Esophagus muscularis mucosa (tissue), 3 donors: ENCODE results near the gene DCAF6.

Source experiments
- POLR2A ChIP-seq: fragments of 450-650 bp; IDR thresholded peaks from one replicate; pipeline ENCODE4 v1.6.1; 2017; ENCODE audit warnings: antibody characterized with exemption, moderate library complexity, mild to moderate bottlenecking, low read depth
- TF ChIP-seq, protein P1 (sequence below), 3 experiments: fragments of 200-600 bp in 2 of 3; fragments of 450-650 bp in 1 of 3; sonication (generic) in 2 of 3; IDR thresholded peaks; one replicate each; pipeline ENCODE4 v1.5.1; 2017 to 2019; ENCODE audit warnings: antibody characterized with exemption in 3 of 3, mild to moderate bottlenecking in 2 of 3, moderate library complexity in 1 of 3

DNA sequence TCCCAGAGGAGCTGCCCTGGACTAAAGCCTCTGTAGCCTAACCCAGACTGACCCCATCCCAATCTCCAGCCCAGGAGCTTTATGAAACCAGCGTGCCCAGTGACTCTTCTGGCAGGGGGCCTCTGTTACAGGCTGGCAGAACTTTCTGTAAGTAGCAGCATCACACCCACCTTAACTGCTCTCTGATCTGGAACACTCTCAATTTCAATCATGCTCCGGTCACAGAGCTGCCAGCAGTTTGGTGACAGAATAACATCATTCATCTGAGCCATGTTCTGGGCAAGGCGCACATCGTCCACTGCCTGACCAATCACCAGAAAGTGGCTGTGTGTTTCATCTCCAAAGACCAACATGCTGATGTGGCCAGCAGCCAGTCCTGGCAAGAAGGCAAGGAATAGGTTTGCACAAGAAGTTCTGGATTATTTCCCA is 37.2 kb upstream of the DCAF6 start:
- TF ChIP-seq, protein P1, sequence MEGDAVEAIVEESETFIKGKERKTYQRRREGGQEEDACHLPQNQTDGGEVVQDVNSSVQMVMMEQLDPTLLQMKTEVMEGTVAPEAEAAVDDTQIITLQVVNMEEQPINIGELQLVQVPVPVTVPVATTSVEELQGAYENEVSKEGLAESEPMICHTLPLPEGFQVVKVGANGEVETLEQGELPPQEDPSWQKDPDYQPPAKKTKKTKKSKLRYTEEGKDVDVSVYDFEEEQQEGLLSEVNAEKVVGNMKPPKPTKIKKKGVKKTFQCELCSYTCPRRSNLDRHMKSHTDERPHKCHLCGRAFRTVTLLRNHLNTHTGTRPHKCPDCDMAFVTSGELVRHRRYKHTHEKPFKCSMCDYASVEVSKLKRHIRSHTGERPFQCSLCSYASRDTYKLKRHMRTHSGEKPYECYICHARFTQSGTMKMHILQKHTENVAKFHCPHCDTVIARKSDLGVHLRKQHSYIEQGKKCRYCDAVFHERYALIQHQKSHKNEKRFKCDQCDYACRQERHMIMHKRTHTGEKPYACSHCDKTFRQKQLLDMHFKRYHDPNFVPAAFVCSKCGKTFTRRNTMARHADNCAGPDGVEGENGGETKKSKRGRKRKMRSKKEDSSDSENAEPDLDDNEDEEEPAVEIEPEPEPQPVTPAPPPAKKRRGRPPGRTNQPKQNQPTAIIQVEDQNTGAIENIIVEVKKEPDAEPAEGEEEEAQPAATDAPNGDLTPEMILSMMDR (IDR thresholded peaks at IDR 0.05) = no peak
- TF ChIP-seq POLR2A = no peak
